ENCODE data around the gene RECQL5. TPM values are rescaled to one million over a fixed set of nuclear protein-coding genes. Genes with fewer than 3 reads are reported as not detected.

Gene RECQL5
- total RNA-seq, 4 donors from 2014 or later, result 35.3 to 129 (median 63.6) TPM

- 84% methylated on average over 4 of the region's 6 CpGs for WGBS
- no peak for TF ChIP-seq POLR2A (IDR thresholded peaks at IDR 0.05)
- peaks cover 49% of the 10 kb centered on the region for H3K36me3 ChIP-seq
Observed at GRCh38 chr17:75649687-75650086, 17.3 kb downstream of the RECQL5 start.

GRCh38 chr17:75647921-75648320, 19.0 kb downstream of the RECQL5 start:
- WGBS, result 98% methylated on average over 7 of the region's 7 CpGs
- no peaks in the 10 kb centered on the region for H3K27me3 ChIP-seq
- DNase-seq (ENCODE audit: low spot score in 2 of 2), result no peak
- H3K36me3 ChIP-seq, result peaks cover 47% of the 10 kb centered on the region
- TF ChIP-seq EP300 (IDR thresholded peaks at IDR 0.05) (no peak), CTCF (IDR thresholded peaks at IDR 0.05) (no peak), POLR2AphosphoS5 (IDR thresholded peaks at IDR 0.05) (no peak), POLR2A (IDR thresholded peaks at IDR 0.05) (no peak)
- no peaks in the 10 kb centered on the region for H3K9me3 ChIP-seq
- H3K4me1 ChIP-seq, result peaks cover 36% of the 10 kb centered on the region
- H3K27ac ChIP-seq, result no peak overlapping the region
- H3K4me3 ChIP-seq, result no peak overlapping the region

More at GRCh38 chr17:75649687-75650086, 17.3 kb downstream of the RECQL5 start:
- H3K27me3 ChIP-seq, result no peaks in the 10 kb centered on the region
- no peak for DNase-seq (ENCODE audit: low spot score in 2 of 2)
- H3K9me3 ChIP-seq, result no peaks in the 10 kb centered on the region
- peaks cover 21% of the 10 kb centered on the region for H3K4me1 ChIP-seq
- no peak overlapping the region for H3K27ac ChIP-seq
- H3K4me3 ChIP-seq, result no peak overlapping the region

GRCh38 chr17:75647061-75647460, 19.9 kb downstream of the RECQL5 start:
- Histone ChIP-seq H3K4me1 (peaks cover 45% of the 10 kb centered on the region), H3K9me3 (no peaks in the 10 kb centered on the region), H3K4me3 (no peak overlapping the region), H3K27me3 (no peaks in the 10 kb centered on the region), H3K36me3 (peaks cover 41% of the 10 kb centered on the region), H3K27ac (no peak overlapping the region)
- no peak for DNase-seq (ENCODE audit: low spot score in 2 of 2)
- WGBS, result 86% methylated on average over 2 of the region's 7 CpGs
- TF ChIP-seq EP300 (IDR thresholded peaks at IDR 0.05), result no peak
- TF ChIP-seq POLR2AphosphoS5 (IDR thresholded peaks at IDR 0.05), result no peak
- no peak for TF ChIP-seq CTCF (IDR thresholded peaks at IDR 0.05)
- TF ChIP-seq POLR2A (IDR thresholded peaks at IDR 0.05), result no peak

GRCh38 chr17:75646638-75646992, 20.3 kb downstream of the RECQL5 start:
- WGBS, result 98% methylated on average over 6 of the region's 6 CpGs
- TF ChIP-seq POLR2AphosphoS5 (IDR thresholded peaks at IDR 0.05) (no peak), POLR2A (IDR thresholded peaks at IDR 0.05) (no peak), CTCF (IDR thresholded peaks at IDR 0.05) (no peak), EP300 (IDR thresholded peaks at IDR 0.05) (no peak)
- Histone ChIP-seq H3K27me3 (no peaks in the 10 kb centered on the region), H3K9me3 (no peaks in the 10 kb centered on the region), H3K4me1 (peaks cover 49% of the 10 kb centered on the region), H3K4me3 (no peak overlapping the region), H3K36me3 (peaks cover 37% of the 10 kb centered on the region), H3K27ac (no peak overlapping the region)
- no peak for DNase-seq (ENCODE audit: low spot score in 2 of 2)

- peaks cover 54% of the 10 kb centered on the region for H3K4me1 ChIP-seq
- 73% methylated on average over 8 of the region's 17 CpGs for WGBS
Observed at GRCh38 chr17:75645889-75646637, 20.9 kb downstream of the RECQL5 start.

More at GRCh38 chr17:75645889-75646637, 20.9 kb downstream of the RECQL5 start:
- H3K9me3 ChIP-seq, result no peaks in the 10 kb centered on the region
- H3K36me3 ChIP-seq, result peaks cover 31% of the 10 kb centered on the region
- no peak overlapping the region for H3K4me3 ChIP-seq
- H3K27ac ChIP-seq, result peak overlapping the region; percentile 63
- no peaks in the 10 kb centered on the region for H3K27me3 ChIP-seq
- DNase-seq (ENCODE audit: low spot score in 2 of 2), result no peak
- TF ChIP-seq POLR2A (IDR thresholded peaks at IDR 0.05) (no peak), POLR2AphosphoS5 (IDR thresholded peaks at IDR 0.05) (no peak), EP300 (IDR thresholded peaks at IDR 0.05) (no peak), CTCF (IDR thresholded peaks at IDR 0.05) (no peak)
